GM12878 (cell line): ENCODE results near the gene LDOC1. TPM values are rescaled to one million over a fixed set of nuclear protein-coding genes. Genes with fewer than 3 reads are reported as not detected.

Experiments used
- ATAC-seq: fragments of 200-7000 bp; cut with Tn5 transposase; 3 replicates; pipeline ENCODE4 v1.9.1; 2020; ENCODE audit warnings: mild to moderate bottlenecking, moderate library complexity
- BruUV-seq: library from RNA; stranded (reverse); fragments of 400-500 nt; replicated peaks from 2 replicates; lab custom pipeline; 2021; lab: Mats Ljungman, UMichigan
- CTCF ChIA-PET: fragments of 300-600 bp; sonication (Branson Sonifier 250); formaldehyde crosslinking; extraction: SDS; loops from one replicate; lab custom pipeline; 2021; ENCODE audit warnings: inconsistent platforms; lab: Yijun Ruan, JAX
- POLR2A ChIA-PET: fragments of 350-600 bp; formaldehyde crosslinking; extraction: SDS; loops from one replicate; lab custom pipeline; 2021; ENCODE audit warnings: inconsistent platforms; lab: Charles Lee
- RAD21 ChIA-PET: fragments of 300-600 bp; sonication (Branson Sonifier 250); formaldehyde crosslinking; loops from one replicate; lab custom pipeline; 2023; ENCODE audit warnings: antibody characterized with exemption; ENCODE audit not compliant: unreplicated experiment; lab: Charles Lee
- SMC1A ChIA-PET: fragments of 300-600 bp; sonication (Branson Sonifier 250); formaldehyde crosslinking; loops from one replicate; lab custom pipeline; 2023; ENCODE audit not compliant: unreplicated experiment, uncharacterized antibody; lab: Charles Lee
- DNase-seq: peaks from one replicate; pipeline ENCODE4 v3.0.0-alpha.2; 2011; ENCODE audit warnings: low read depth, low spot score
- FAIRE-seq: peaks from 3 replicates; lab custom pipeline; 2011; peaks lifted over from hg19 to GRCh38; lab: Jason Lieb, UNC
- H2AFZ ChIP-seq: 2 replicates; pipeline ENCODE4 v1.6.0; 2011; ENCODE audit warnings: low read depth, low read length, control low read depth; ENCODE audit not compliant: control insufficient read depth
- H3K27ac ChIP-seq: 2 replicates; pipeline ENCODE4 v1.5.1; 2011; ENCODE audit warnings: control low read depth; ENCODE audit not compliant: control insufficient read depth, insufficient read depth
- H3K27me3 ChIP-seq, 2 experiments: replicated peaks in 1 of 2; 2 replicates each; pipeline versions ENCODE4 v1.6.0 to v1.6.1; 2011; ENCODE audit warnings: low read length in 1 of 2; ENCODE audit not compliant: control insufficient read depth in 2 of 2, insufficient read depth in 2 of 2
- H3K36me3 ChIP-seq, 2 experiments: 2 replicates each; pipeline ENCODE4 v1.5.1; 2011; ENCODE audit warnings: low read length in 1 of 2; ENCODE audit not compliant: control insufficient read depth in 2 of 2, insufficient read depth in 2 of 2
- H3K4me1 ChIP-seq: 2 replicates; pipeline ENCODE4 v1.6.1; 2011; ENCODE audit warnings: mild to moderate bottlenecking, low read length, moderate library complexity, mixed read lengths; ENCODE audit not compliant: control insufficient read depth, insufficient read depth
- H3K4me2 ChIP-seq: 2 replicates; pipeline ENCODE4 v1.6.0; 2011; ENCODE audit warnings: control low read depth; ENCODE audit not compliant: control insufficient read depth, insufficient read depth
- H3K4me3 ChIP-seq: fragments of 200-600 bp; sonication (generic); 2 replicates; pipeline ENCODE4 v1.5.1; 2016
- H3K79me2 ChIP-seq: 2 replicates; pipeline ENCODE4 v1.6.0; 2011; ENCODE audit warnings: low read length; ENCODE audit not compliant: control insufficient read depth, insufficient read depth
- H3K9ac ChIP-seq: 2 replicates; pipeline ENCODE4 v1.8.0; 2011; ENCODE audit warnings: low read length, control low read depth, mixed read lengths; ENCODE audit not compliant: control insufficient read depth, insufficient read depth
- H3K9me3 ChIP-seq: replicated peaks from 3 replicates; pipeline ENCODE4 v1.5.1; 2011; ENCODE audit warnings: mild to moderate bottlenecking, low read length; ENCODE audit not compliant: control insufficient read depth, insufficient read depth
- H4K20me1 ChIP-seq: 2 replicates; pipeline ENCODE4 v1.6.0; 2011; ENCODE audit not compliant: control insufficient read depth, insufficient read depth
- BCL11A ChIP-seq: IDR thresholded peaks from 2 replicates; pipeline ENCODE4 v1.6.1; 2011; ENCODE audit warnings: low read depth, low read length
- KLF5 ChIP-seq: fragments of 450-650 bp; IDR thresholded peaks from 2 replicates; pipeline ENCODE4 v1.6.1; 2014; ENCODE audit warnings: mild to moderate bottlenecking; ENCODE audit not compliant: partially characterized antibody
- MEF2A ChIP-seq: IDR thresholded peaks from 2 replicates; pipeline ENCODE4 v1.6.1; 2011; ENCODE audit warnings: low read depth, mild to moderate bottlenecking, low read length, moderate library complexity; ENCODE audit not compliant: insufficient read depth
- MTA3 ChIP-seq: IDR thresholded peaks from 2 replicates; pipeline ENCODE4 v1.6.1; 2012; ENCODE audit warnings: low read length, inconsistent platforms, borderline replicate concordance
- NR2F1 ChIP-seq: fragments of 450-650 bp; conservative IDR thresholded peaks from 2 replicates; pipeline ENCODE4 v1.6.1; 2017; ENCODE audit warnings: mild to moderate bottlenecking
- PML ChIP-seq: IDR thresholded peaks from 2 replicates; pipeline ENCODE4 v1.6.1; 2012; ENCODE audit warnings: low read length, inconsistent platforms
- RUNX3 ChIP-seq: IDR thresholded peaks from 2 replicates; pipeline ENCODE4 v1.6.1; 2012; ENCODE audit warnings: low read length, inconsistent platforms
- SMAD5 ChIP-seq: IDR thresholded peaks from 2 replicates; pipeline ENCODE4 v1.6.1; 2016; ENCODE audit warnings: antibody characterized with exemption, low read depth
- ZBED1 ChIP-seq: IDR thresholded peaks from 2 replicates; pipeline ENCODE4 v1.6.1; 2016; ENCODE audit warnings: borderline replicate concordance
- WGBS: methylation state at CpG from one replicate; pipeline ENCODE4 v1.1.6; 2016; ENCODE audit warnings: low lambda C conversion rate; ENCODE audit not compliant: insufficient replicate concordance, insufficient coverage; ENCODE audit errors: missing lambda C conversion rate; 5-methylcytosine and 5-hydroxymethylcytosine counted together
- in situ Hi-C: fragments of 300-500 bp; cut with MboI; formaldehyde crosslinking; loops from 9 replicates; pipeline ENCODE4 v1.14.3; 2018; ENCODE audit warnings: mixed read lengths
- intact Hi-C: fragments of 100-400 bp; cut with micrococcal nuclease; formaldehyde crosslinking; loops from one replicate; pipeline ENCODE4 v1.14.2; 2022; ENCODE audit not compliant: unreplicated experiment
- polyA plus RNA-seq, 11 experiments: library from polyadenylated mRNA; depleted of rRNA in 4 of 11; unstranded in 6 of 11; stranded (reverse) in 5 of 11; fragments of >200 nt; fragmentation: Nextera tagmentation in 4 of 11; fragmentation: Illumina TruSeq in 1 of 11; extraction: Ambion mirVana in 4 of 11; extraction: Trizol in 1 of 11; gene quantifications; 1 replicate in 1 of 11; 2 replicates in 10 of 11; pipeline versions ENCODE4 v1.2.1 to v1.2.3, GENCODE V29; 2011 to 2016; ENCODE audit warnings: inconsistent platforms in 2 of 11, missing spikeins in 2 of 11, low read depth in 1 of 11
- total RNA-seq, 4 experiments: library from RNA; depleted of rRNA in 3 of 4; stranded (reverse); fragments of >200 nt in 3 of 4; fragmentation: Illumina TruSeq in 1 of 4; extraction: Trizol in 1 of 4; gene quantifications; 2 replicates each; pipeline versions ENCODE4 v1.2.1 to v1.2.3, GENCODE V29; 2013 to 2021
- TF ChIP-seq, protein P1 (sequence below): fragments of 450-650 bp; IDR thresholded peaks from 2 replicates; pipeline ENCODE4 v1.6.1; 2017; ENCODE audit warnings: low read depth, mild to moderate bottlenecking, moderate library complexity
- TF ChIP-seq, protein P2 (sequence below): fragments of 450-650 bp; formaldehyde crosslinking; IDR thresholded peaks from 2 replicates; pipeline ENCODE4 v1.4.0; 2020; ENCODE audit warnings: mild to moderate bottlenecking, moderate library complexity
- TF ChIP-seq, protein P3 (sequence below): IDR thresholded peaks from 2 replicates; pipeline ENCODE4 v1.6.1; 2011; ENCODE audit warnings: low read depth, mild to moderate bottlenecking, low read length, moderate library complexity, borderline replicate concordance; ENCODE audit errors: extremely low read depth
- TF ChIP-seq, protein P4 (sequence below): fragments of 450-650 bp; IDR thresholded peaks from 2 replicates; pipeline ENCODE4 v1.6.1; 2017; ENCODE audit warnings: mild to moderate bottlenecking, moderate library complexity

LDOC1 gene
- total and polyA plus RNA-seq, 10 of the 15 experiments (the other 5 are each of a cell fraction or from before 2014, with no cell fraction given) = 0.04 to 0.28 (median 0.11) TPM; not detected in 7

DNA sequence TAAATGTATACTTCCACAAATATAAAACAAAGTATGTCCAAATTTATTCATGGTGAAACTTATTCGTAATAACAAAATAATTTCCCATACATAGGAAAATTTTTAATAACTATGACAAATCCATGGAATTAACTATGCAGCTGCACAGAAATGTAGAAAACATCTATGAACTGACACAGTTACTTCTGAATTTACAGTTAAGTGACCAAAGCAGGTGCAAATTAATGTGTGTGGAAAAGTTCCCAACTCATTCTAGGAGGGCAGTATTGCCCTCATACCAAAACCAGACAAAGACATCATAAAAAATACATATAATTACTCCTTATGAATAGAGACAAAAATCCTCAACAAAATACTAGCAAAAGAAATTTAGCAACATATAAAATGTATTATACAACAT is 12.5 kb downstream of the LDOC1 start (continued):
- TF ChIP-seq, protein P1, sequence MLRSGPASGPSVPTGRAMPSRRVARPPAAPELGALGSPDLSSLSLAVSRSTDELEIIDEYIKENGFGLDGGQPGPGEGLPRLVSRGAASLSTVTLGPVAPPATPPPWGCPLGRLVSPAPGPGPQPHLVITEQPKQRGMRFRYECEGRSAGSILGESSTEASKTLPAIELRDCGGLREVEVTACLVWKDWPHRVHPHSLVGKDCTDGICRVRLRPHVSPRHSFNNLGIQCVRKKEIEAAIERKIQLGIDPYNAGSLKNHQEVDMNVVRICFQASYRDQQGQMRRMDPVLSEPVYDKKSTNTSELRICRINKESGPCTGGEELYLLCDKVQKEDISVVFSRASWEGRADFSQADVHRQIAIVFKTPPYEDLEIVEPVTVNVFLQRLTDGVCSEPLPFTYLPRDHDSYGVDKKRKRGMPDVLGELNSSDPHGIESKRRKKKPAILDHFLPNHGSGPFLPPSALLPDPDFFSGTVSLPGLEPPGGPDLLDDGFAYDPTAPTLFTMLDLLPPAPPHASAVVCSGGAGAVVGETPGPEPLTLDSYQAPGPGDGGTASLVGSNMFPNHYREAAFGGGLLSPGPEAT = no peak
- no peak for TF ChIP-seq RUNX3
- no peak for TF ChIP-seq NR2F1
- no peak for TF ChIP-seq KLF5
- TF ChIP-seq PML = no peak
- TF ChIP-seq, protein P2, sequence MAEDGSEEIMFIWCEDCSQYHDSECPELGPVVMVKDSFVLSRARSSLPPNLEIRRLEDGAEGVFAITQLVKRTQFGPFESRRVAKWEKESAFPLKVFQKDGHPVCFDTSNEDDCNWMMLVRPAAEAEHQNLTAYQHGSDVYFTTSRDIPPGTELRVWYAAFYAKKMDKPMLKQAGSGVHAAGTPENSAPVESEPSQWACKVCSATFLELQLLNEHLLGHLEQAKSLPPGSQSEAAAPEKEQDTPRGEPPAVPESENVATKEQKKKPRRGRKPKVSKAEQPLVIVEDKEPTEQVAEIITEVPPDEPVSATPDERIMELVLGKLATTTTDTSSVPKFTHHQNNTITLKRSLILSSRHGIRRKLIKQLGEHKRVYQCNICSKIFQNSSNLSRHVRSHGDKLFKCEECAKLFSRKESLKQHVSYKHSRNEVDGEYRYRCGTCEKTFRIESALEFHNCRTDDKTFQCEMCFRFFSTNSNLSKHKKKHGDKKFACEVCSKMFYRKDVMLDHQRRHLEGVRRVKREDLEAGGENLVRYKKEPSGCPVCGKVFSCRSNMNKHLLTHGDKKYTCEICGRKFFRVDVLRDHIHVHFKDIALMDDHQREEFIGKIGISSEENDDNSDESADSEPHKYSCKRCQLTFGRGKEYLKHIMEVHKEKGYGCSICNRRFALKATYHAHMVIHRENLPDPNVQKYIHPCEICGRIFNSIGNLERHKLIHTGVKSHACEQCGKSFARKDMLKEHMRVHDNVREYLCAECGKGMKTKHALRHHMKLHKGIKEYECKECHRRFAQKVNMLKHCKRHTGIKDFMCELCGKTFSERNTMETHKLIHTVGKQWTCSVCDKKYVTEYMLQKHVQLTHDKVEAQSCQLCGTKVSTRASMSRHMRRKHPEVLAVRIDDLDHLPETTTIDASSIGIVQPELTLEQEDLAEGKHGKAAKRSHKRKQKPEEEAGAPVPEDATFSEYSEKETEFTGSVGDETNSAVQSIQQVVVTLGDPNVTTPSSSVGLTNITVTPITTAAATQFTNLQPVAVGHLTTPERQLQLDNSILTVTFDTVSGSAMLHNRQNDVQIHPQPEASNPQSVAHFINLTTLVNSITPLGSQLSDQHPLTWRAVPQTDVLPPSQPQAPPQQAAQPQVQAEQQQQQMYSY (CRISPR knock-in tag) = no peak
- TF ChIP-seq ZBED1 = no peak

DNA sequence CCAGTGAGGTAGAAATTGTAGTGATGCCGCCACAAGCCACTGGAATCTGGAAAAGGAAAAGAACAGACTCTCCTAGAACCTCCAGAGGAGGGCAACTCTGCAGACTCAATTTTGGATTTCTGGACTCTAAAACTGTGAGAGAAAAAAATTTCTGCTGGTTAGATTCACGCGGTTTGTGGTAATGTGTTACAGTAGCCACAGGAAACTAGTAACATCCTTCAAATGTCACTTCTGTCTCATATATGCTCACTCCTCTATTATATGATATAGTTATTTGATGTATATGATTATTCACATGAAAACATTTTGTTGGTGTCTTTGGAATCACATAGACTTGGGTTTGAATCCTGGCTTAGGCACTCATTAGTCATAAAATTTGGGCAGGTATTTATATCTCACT is 18.8 kb downstream of the LDOC1 start:
- Histone ChIP-seq H3K9ac (no peak overlapping the region), H2AFZ (no peak overlapping the region), H3K4me3 (no peak overlapping the region), H3K79me2 (no peaks in the 10 kb centered on the region), H3K36me3 (no peaks in the 10 kb centered on the region), H3K9me3 (no peaks in the 10 kb centered on the region), H3K27ac (no peak overlapping the region), H4K20me1 (no peaks in the 10 kb centered on the region), H3K4me1 (no peaks in the 10 kb centered on the region), H3K4me2 (no peak overlapping the region), H3K27me3 (no peaks in the 10 kb centered on the region)
- WGBS = 53% methylated on average over 3 of the region's 3 CpGs
- ChIA-PET CTCF (no interaction called here), SMC1A (no interaction called here), POLR2A (no interaction called here), RAD21 (no interaction called here)
- in situ Hi-C loops (no loop called here), intact Hi-C loops (no loop called here)
- DNase-seq (no peak), FAIRE-seq (no peak), ATAC-seq (no peak)
- no TSS peak for BruUV-seq
- TF ChIP-seq BCL11A = no peak
- TF ChIP-seq, protein P3, sequence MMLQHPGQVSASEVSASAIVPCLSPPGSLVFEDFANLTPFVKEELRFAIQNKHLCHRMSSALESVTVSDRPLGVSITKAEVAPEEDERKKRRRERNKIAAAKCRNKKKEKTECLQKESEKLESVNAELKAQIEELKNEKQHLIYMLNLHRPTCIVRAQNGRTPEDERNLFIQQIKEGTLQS = no peak
- no peak for TF ChIP-seq MTA3
- TF ChIP-seq MEF2A = no peak
- no peak for TF ChIP-seq SMAD5
- TF ChIP-seq, protein P4, sequence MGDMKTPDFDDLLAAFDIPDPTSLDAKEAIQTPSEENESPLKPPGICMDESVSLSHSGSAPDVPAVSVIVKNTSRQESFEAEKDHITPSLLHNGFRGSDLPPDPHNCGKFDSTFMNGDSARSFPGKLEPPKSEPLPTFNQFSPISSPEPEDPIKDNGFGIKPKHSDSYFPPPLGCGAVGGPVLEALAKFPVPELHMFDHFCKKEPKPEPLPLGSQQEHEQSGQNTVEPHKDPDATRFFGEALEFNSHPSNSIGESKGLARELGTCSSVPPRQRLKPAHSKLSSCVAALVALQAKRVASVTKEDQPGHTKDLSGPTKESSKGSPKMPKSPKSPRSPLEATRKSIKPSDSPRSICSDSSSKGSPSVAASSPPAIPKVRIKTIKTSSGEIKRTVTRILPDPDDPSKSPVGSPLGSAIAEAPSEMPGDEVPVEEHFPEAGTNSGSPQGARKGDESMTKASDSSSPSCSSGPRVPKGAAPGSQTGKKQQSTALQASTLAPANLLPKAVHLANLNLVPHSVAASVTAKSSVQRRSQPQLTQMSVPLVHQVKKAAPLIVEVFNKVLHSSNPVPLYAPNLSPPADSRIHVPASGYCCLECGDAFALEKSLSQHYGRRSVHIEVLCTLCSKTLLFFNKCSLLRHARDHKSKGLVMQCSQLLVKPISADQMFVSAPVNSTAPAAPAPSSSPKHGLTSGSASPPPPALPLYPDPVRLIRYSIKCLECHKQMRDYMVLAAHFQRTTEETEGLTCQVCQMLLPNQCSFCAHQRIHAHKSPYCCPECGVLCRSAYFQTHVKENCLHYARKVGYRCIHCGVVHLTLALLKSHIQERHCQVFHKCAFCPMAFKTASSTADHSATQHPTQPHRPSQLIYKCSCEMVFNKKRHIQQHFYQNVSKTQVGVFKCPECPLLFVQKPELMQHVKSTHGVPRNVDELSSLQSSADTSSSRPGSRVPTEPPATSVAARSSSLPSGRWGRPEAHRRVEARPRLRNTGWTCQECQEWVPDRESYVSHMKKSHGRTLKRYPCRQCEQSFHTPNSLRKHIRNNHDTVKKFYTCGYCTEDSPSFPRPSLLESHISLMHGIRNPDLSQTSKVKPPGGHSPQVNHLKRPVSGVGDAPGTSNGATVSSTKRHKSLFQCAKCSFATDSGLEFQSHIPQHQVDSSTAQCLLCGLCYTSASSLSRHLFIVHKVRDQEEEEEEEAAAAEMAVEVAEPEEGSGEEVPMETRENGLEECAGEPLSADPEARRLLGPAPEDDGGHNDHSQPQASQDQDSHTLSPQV = no peak
